Measurements from ENCODE around the gene TMEM218.

DNA sequence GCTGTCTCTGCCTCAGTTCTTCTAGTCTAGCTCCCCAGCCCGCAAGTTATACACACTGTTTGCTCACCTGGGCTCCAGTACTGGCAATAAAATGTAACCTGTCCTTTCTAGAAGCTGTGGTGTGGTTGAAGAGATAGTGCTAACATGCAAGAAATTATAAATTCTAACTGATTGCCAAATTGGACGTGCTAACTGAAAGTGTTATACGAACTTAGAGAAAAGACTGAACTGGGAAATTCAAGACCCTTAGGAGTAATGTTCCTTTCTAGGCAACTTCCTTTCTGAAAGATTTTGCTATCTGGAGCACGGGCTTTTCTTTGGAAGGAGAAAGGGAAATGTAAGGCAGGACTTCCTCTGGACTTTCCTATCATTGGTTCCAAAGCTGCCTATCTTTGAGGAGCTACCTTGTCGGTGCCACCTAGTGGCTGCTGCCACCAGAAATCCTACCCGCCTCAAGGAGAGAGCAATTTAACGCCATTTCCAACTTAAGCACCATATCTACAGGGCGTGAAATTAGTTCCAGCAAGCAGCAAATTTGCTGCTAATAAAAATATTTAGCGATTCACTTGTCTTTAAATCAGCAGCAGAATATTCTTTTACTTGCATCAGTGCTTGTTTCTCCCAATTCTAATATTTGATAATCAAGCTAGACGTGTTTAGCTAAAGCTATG lies 12.7 kb upstream of the TMEM218 start:
- TF ChIP-seq POLR2A (IDR thresholded peaks at IDR 0.05; ENCODE audit: low read length) (no peak), GATA1 (IDR thresholded peaks at IDR 0.05; ENCODE audit: low read depth, low read length) (no peak)
